ENCODE results near the gene ATG7.
"Not testable (repeated sequence)": the region's sequence is repeated elsewhere in the genome, so short reads cannot be mapped to it uniquely, and the experiment has no call there.

Gene ATG7

GRCh38 chr3:11391174-11391879 is 119.1 kb downstream of the ATG7 start:
- no peak for DNase-seq

GRCh38 chr3:11392014-11392859 is 120.0 kb downstream of the ATG7 start:
- no peak for DNase-seq

- DNase-seq, result no peak
Observed at GRCh38 chr3:11392860-11393114, 120.6 kb downstream of the ATG7 start.

- no peak for DNase-seq
Observed at GRCh38 chr3:11393401-11393800, 121.2 kb downstream of the ATG7 start.

GRCh38 chr3:11394392-11394791 is 122.2 kb downstream of the ATG7 start:
- DNase-seq, result no peak

- no peak for DNase-seq
Observed at GRCh38 chr3:11400213-11400612, 128.0 kb downstream of the ATG7 start.

- DNase-seq, result no peak
Observed at GRCh38 chr3:11401434-11401833, 129.2 kb downstream of the ATG7 start.

GRCh38 chr3:11405323-11405722 is 133.1 kb downstream of the ATG7 start:
- no peak for DNase-seq

GRCh38 chr3:11407644-11408043 is 135.4 kb downstream of the ATG7 start:
- no peak for DNase-seq

GRCh38 chr3:11408324-11408859 is 136.2 kb downstream of the ATG7 start:
- not testable (repeated sequence) for DNase-seq

- no peak for DNase-seq
Observed at GRCh38 chr3:11410564-11410963, 138.4 kb downstream of the ATG7 start.

- DNase-seq, result no peak
Observed at GRCh38 chr3:11411956-11412355, 139.8 kb downstream of the ATG7 start.

GRCh38 chr3:11413071-11413470 is 140.9 kb downstream of the ATG7 start:
- DNase-seq, result no peak

- no peak for DNase-seq
Observed at GRCh38 chr3:11415099-11415498, 142.9 kb downstream of the ATG7 start.

GRCh38 chr3:11420066-11420465 is 147.9 kb downstream of the ATG7 start:
- no peak for DNase-seq

GRCh38 chr3:11422291-11422690 is 150.1 kb downstream of the ATG7 start:
- no peak for DNase-seq

- no peak for DNase-seq
Observed at GRCh38 chr3:11423868-11424267, 151.7 kb downstream of the ATG7 start.

- DNase-seq, result no peak
Observed at GRCh38 chr3:11424277-11424676, 152.1 kb downstream of the ATG7 start.

- DNase-seq, result no peak
Observed at GRCh38 chr3:11430207-11430606, 158.0 kb downstream of the ATG7 start.

GRCh38 chr3:11430624-11431023 is 158.4 kb downstream of the ATG7 start:
- no peak for DNase-seq

GRCh38 chr3:11431319-11431718 is 159.1 kb downstream of the ATG7 start:
- no peak for DNase-seq

- DNase-seq, result no peak
Observed at GRCh38 chr3:11434017-11434526, 161.9 kb downstream of the ATG7 start.

- no peak for DNase-seq
Observed at GRCh38 chr3:11434563-11435096, 162.4 kb downstream of the ATG7 start.

Measured in NCI-H2029 (cell line).